HG03354 (cell line): ENCODE data around the gene DCAF16.

Experiments used
- ATAC-seq: cut with Tn5 transposase; IDR thresholded peaks from one replicate; pipeline ENCODE4 v1.9.1; 2021; ENCODE audit warnings: mild to moderate bottlenecking; ENCODE audit not compliant: unreplicated experiment, poor library complexity, severe bottlenecking

Gene DCAF16

GRCh38 chr4:17786567-17786966 lies 24.0 kb downstream of the DCAF16 start:
- peak; percentile 45 for ATAC-seq

- ATAC-seq = no peak
Measured at GRCh38 chr4:17785858-17786257, 24.7 kb downstream of the DCAF16 start.

GRCh38 chr4:17781300-17782287 lies 29.0 kb downstream of the DCAF16 start, which contains the start of gene FAM184B:
TSS of gene FAM184B (minus strand) at chr4:17781621. CDS start at chr4:17781299, 322 bp downstream.
- no peak for ATAC-seq

- ATAC-seq = no peak
Measured at GRCh38 chr4:17780501-17781299, 29.9 kb downstream of the DCAF16 start.

- ATAC-seq = no peak
Measured at GRCh38 chr4:17778431-17778830, 32.1 kb downstream of the DCAF16 start.

- ATAC-seq = no peak
Measured at GRCh38 chr4:17773135-17773698, 37.3 kb downstream of the DCAF16 start.

GRCh38 chr4:17771284-17771908 lies 39.2 kb downstream of the DCAF16 start:
- ATAC-seq = no peak

- no peak for ATAC-seq
Measured at GRCh38 chr4:17770845-17771244, 39.7 kb downstream of the DCAF16 start.

- ATAC-seq = no peak
Measured at GRCh38 chr4:17769406-17770174, 41.0 kb downstream of the DCAF16 start.

- no peak for ATAC-seq
Measured at GRCh38 chr4:17766826-17767458, 43.6 kb downstream of the DCAF16 start.

- no peak for ATAC-seq
Measured at GRCh38 chr4:17765514-17766286, 44.9 kb downstream of the DCAF16 start.

GRCh38 chr4:17763931-17764330 lies 46.6 kb downstream of the DCAF16 start:
- no peak for ATAC-seq

GRCh38 chr4:17763416-17763815 lies 47.1 kb downstream of the DCAF16 start:
- ATAC-seq = no peak

GRCh38 chr4:17762726-17763125 lies 47.8 kb downstream of the DCAF16 start:
- ATAC-seq = no peak

- ATAC-seq = no peak
Measured at GRCh38 chr4:17761062-17761461, 49.5 kb downstream of the DCAF16 start.

- no peak for ATAC-seq
Measured at GRCh38 chr4:17760626-17761025, 49.9 kb downstream of the DCAF16 start.

- no peak for ATAC-seq
Measured at GRCh38 chr4:17758485-17758884, 52.1 kb downstream of the DCAF16 start.

GRCh38 chr4:17757621-17758020 lies 52.9 kb downstream of the DCAF16 start:
- ATAC-seq = no peak
